HG02759 (cell line): ENCODE data around the gene RTN3.
"Not testable (repeated sequence)": the region's sequence is repeated elsewhere in the genome, so short reads cannot be mapped to it uniquely, and the experiment has no call there.

Experiments
- ATAC-seq: cut with Tn5 transposase; IDR thresholded peaks from one replicate; pipeline ENCODE4 v1.9.1; 2021; ENCODE audit warnings: mild to moderate bottlenecking, moderate library complexity; ENCODE audit not compliant: unreplicated experiment

The RTN3 gene

GRCh38 chr11:63682066-63683021, 1.0 kb downstream of the RTN3 start:
- ATAC-seq, result no peak

- ATAC-seq, result no peak
Observed at GRCh38 chr11:63683133-63683991, 2.1 kb downstream of the RTN3 start.

GRCh38 chr11:63685158-63685721, 3.9 kb downstream of the RTN3 start:
- ATAC-seq, result not testable (repeated sequence)

GRCh38 chr11:63686926-63687325, 5.6 kb downstream of the RTN3 start:
- ATAC-seq, result no peak

- no peak for ATAC-seq
Observed at GRCh38 chr11:63687845-63688244, 6.5 kb downstream of the RTN3 start.

- ATAC-seq, result no peak
Observed at GRCh38 chr11:63694596-63694995, 13.3 kb downstream of the RTN3 start.

- no peak for ATAC-seq
Observed at GRCh38 chr11:63698976-63699733, 17.9 kb downstream of the RTN3 start.

- no peak for ATAC-seq
Observed at GRCh38 chr11:63699896-63700295, 18.6 kb downstream of the RTN3 start.

GRCh38 chr11:63705526-63705925, 24.2 kb downstream of the RTN3 start:
- no peak for ATAC-seq

- no peak for ATAC-seq
Observed at GRCh38 chr11:63708764-63709163, 27.5 kb downstream of the RTN3 start.

GRCh38 chr11:63709336-63709884, 28.1 kb downstream of the RTN3 start:
- ATAC-seq, result no peak

GRCh38 chr11:63710476-63711217, 29.3 kb downstream of the RTN3 start:
- no peak for ATAC-seq

GRCh38 chr11:63711838-63712237, 30.5 kb downstream of the RTN3 start:
- ATAC-seq, result no peak

GRCh38 chr11:63713766-63714165, 32.5 kb downstream of the RTN3 start:
- no peak for ATAC-seq

GRCh38 chr11:63716046-63716445, 34.7 kb downstream of the RTN3 start:
- no peak for ATAC-seq

- no peak for ATAC-seq
Observed at GRCh38 chr11:63719001-63719400, 37.7 kb downstream of the RTN3 start.

- ATAC-seq, result no peak
Observed at GRCh38 chr11:63719987-63720386, 38.7 kb downstream of the RTN3 start.

- no peak for ATAC-seq
Observed at GRCh38 chr11:63720611-63721010, 39.3 kb downstream of the RTN3 start.

GRCh38 chr11:63729326-63729725, 48.0 kb downstream of the RTN3 start:
- no peak for ATAC-seq

GRCh38 chr11:63736864-63737263, 55.6 kb downstream of the RTN3 start:
- ATAC-seq, result no peak
